K562 (cell line): ENCODE measurements around the gene VWF. TPM values are rescaled to one million over a fixed set of nuclear protein-coding genes. Genes with fewer than 3 reads are reported as not detected.

Experiments used
- ATAC-seq: fragments of 200-7000 bp; cut with Tn5 transposase; 3 replicates; pipeline ENCODE4 v1.9.1; 2020; ENCODE audit warnings: moderate library complexity
- BruUV-seq: library from RNA; stranded (reverse); fragments of 400-500 nt; replicated peaks from 2 replicates; lab custom pipeline; 2021; lab: Mats Ljungman, UMichigan
- CTCF ChIA-PET: fragments of 300-600 bp; formaldehyde crosslinking; extraction: SDS; loops from one replicate; lab custom pipeline; 2021; ENCODE audit warnings: low intra/inter-chr PET ratio; lab: Yijun Ruan, JAX
- POLR2A ChIA-PET: fragments of 300-600, 350-650 bp; sonication (Branson Sonifier 250); formaldehyde crosslinking; extraction: SDS; loops from one replicate; lab custom pipeline; 2021; ENCODE audit warnings: antibody characterized with exemption, inconsistent platforms; lab: Yijun Ruan, JAX
- DNase-seq, 4 experiments: peaks; one replicate each; pipeline versions ENCODE4 v3.0.0 to v3.0.0-alpha.2; 2011 to 2018; ENCODE audit warnings: low spot score in 3 of 4, mixed read lengths in 3 of 4; ENCODE audit errors: extremely low read depth in 1 of 4
- FAIRE-seq: peaks from 2 replicates; lab custom pipeline; 2011; peaks lifted over from hg19 to GRCh38; lab: Jason Lieb, UNC
- H2AFZ ChIP-seq: 2 replicates; pipeline ENCODE4 v1.6.0; 2011; ENCODE audit warnings: low read depth, low read length, control low read depth, inconsistent platforms
- H3K27ac ChIP-seq: fragments of 200-600 bp; 3 replicates; pipeline ENCODE4 v1.8.0; 2011; ENCODE audit warnings: low read depth, mild to moderate bottlenecking, control low read depth, inconsistent platforms, low read length, moderate library complexity, mixed read lengths; ENCODE audit errors: extremely low read depth
- H3K27me3 ChIP-seq, 2 experiments: fragments of 300-600 bp in 1 of 2; 2 replicates in 1 of 2; 3 replicates in 1 of 2; pipeline versions ENCODE4 v1.6.0 to v1.8.0; 2011; ENCODE audit warnings: inconsistent platforms in 2 of 2, low read length in 2 of 2, mild to moderate bottlenecking in 1 of 2, mixed read lengths in 1 of 2, moderate library complexity in 1 of 2; ENCODE audit not compliant: control insufficient read depth in 2 of 2, insufficient read depth in 2 of 2
- H3K36me3 ChIP-seq: fragments of 300-600 bp; 3 replicates; pipeline ENCODE4 v1.8.0; 2011; ENCODE audit warnings: mild to moderate bottlenecking, low read length, inconsistent platforms; ENCODE audit not compliant: control insufficient read depth, insufficient read depth
- H3K4me1 ChIP-seq, 2 experiments: fragments of 200-600 bp in 1 of 2; replicated peaks in 1 of 2; 2 replicates in 1 of 2; 3 replicates in 1 of 2; pipeline versions ENCODE4 v1.5.1 to v1.8.0; 2011; ENCODE audit warnings: inconsistent platforms in 2 of 2, low read length in 2 of 2, mild to moderate bottlenecking in 1 of 2, mixed read lengths in 1 of 2, moderate library complexity in 1 of 2; ENCODE audit not compliant: control insufficient read depth in 2 of 2, insufficient read depth in 2 of 2
- H3K4me2 ChIP-seq: 2 replicates; pipeline ENCODE4 v1.6.1; 2011; ENCODE audit warnings: low read length, control low read depth, inconsistent platforms, mixed read lengths; ENCODE audit not compliant: insufficient read depth
- H3K4me3 ChIP-seq: fragments of 200-600 bp; sonication (generic), shearing (Covaris generic); 2 replicates; pipeline ENCODE4 v1.5.1; 2016; ENCODE audit warnings: control low read depth, inconsistent platforms
- H3K79me2 ChIP-seq: fragments of 200-600 bp; 3 replicates; pipeline ENCODE4 v1.8.0; 2011; ENCODE audit warnings: low read length, inconsistent platforms; ENCODE audit not compliant: control insufficient read depth, insufficient read depth
- H3K9ac ChIP-seq, 2 experiments: 2 replicates each; pipeline versions ENCODE4 v1.6.0 to v1.6.1; 2011; ENCODE audit warnings: low read depth in 2 of 2, low read length in 2 of 2, control low read depth in 1 of 2, inconsistent platforms in 1 of 2, mild to moderate bottlenecking in 1 of 2, mixed read lengths in 1 of 2; ENCODE audit not compliant: insufficient read depth in 1 of 2
- H3K9me1 ChIP-seq: one replicate; pipeline ENCODE4 v1.6.0; 2011; ENCODE audit warnings: inconsistent platforms, mild to moderate bottlenecking, low read length, moderate library complexity; ENCODE audit not compliant: control insufficient read depth, insufficient read depth
- H3K9me3 ChIP-seq: replicated peaks from 2 replicates; pipeline ENCODE4 v1.5.1; 2011; ENCODE audit warnings: low read depth, low read length, inconsistent platforms; ENCODE audit not compliant: control insufficient read depth, insufficient read depth
- H4K20me1 ChIP-seq: replicated peaks from 2 replicates; pipeline ENCODE4 v1.6.1; 2011; ENCODE audit warnings: low read length, inconsistent platforms, mixed read lengths; ENCODE audit not compliant: control insufficient read depth, insufficient read depth
- KDM1A ChIP-seq, 2 experiments: fragments of 450-650 bp; IDR thresholded peaks; 2 replicates each; pipeline ENCODE4 v1.6.1; 2016; ENCODE audit warnings: mild to moderate bottlenecking in 2 of 2
- RFX1 ChIP-seq: fragments of 450-650 bp; IDR thresholded peaks from 2 replicates; pipeline ENCODE4 v1.6.1; 2016; ENCODE audit warnings: mild to moderate bottlenecking, moderate library complexity
- SAFB ChIP-seq: fragments of 200-400 bp; formaldehyde crosslinking; IDR thresholded peaks from 2 replicates; pipeline ENCODE4 v1.6.1; 2017; ENCODE audit warnings: low read depth, low read length, borderline replicate concordance
- SMAD3 ChIP-seq: fragments of 450-650 bp; formaldehyde crosslinking; conservative IDR thresholded peaks from 2 replicates; pipeline ENCODE4 v1.4.0; 2020; ENCODE audit warnings: mild to moderate bottlenecking
- TEAD4 ChIP-seq, 2 experiments: sonication (generic) in 1 of 2; formaldehyde crosslinking in 1 of 2; IDR thresholded peaks; 2 replicates each; pipeline versions ENCODE4 v1.6.1 to v1.8.0; 2012 to 2022; ENCODE audit warnings: borderline replicate concordance in 1 of 2, inconsistent platforms in 1 of 2, low read length in 1 of 2, mild to moderate bottlenecking in 1 of 2, missing genetic modification reagents in 1 of 2
- ZBED1 ChIP-seq: IDR thresholded peaks from 2 replicates; pipeline ENCODE4 v1.6.1; 2014
- ZNF146 ChIP-seq: IDR thresholded peaks from one replicate; pipeline ENCODE4 v1.6.1; 2018; ENCODE audit warnings: missing compliant biosample characterization; ENCODE audit not compliant: unreplicated experiment
- ZNF263 ChIP-seq: sonication (generic); formaldehyde crosslinking; IDR thresholded peaks from 2 replicates; pipeline ENCODE4 v1.8.0; 2022; ENCODE audit warnings: mild to moderate bottlenecking, missing genetic modification reagents, borderline replicate concordance
- ZNF780A ChIP-seq: fragments of 250-450 bp; sonication (Bioruptor Pico); IDR thresholded peaks from 2 replicates; pipeline ENCODE4 v1.5.0; 2021; ENCODE audit warnings: mild to moderate bottlenecking
- WGBS: fragments of 100-300 bp; shearing (Covaris generic); methylation state at CpG from one replicate; pipeline ENCODE4 v1.1.6; 2016; ENCODE audit warnings: low coverage, mixed read lengths; ENCODE audit not compliant: insufficient coverage; ENCODE audit errors: missing lambda C conversion rate; 5-methylcytosine and 5-hydroxymethylcytosine counted together
- in situ Hi-C: fragments of 300-500 bp; cut with MboI; formaldehyde crosslinking; loops from 4 replicates; pipeline ENCODE4 v1.15.0; 2018; ENCODE audit warnings: inconsistent platforms, mixed read lengths
- intact Hi-C: fragments of 100-400 bp; cut with micrococcal nuclease; formaldehyde crosslinking; loops from 2 replicates; pipeline ENCODE4 v1.14.2; 2022
- polyA plus RNA-seq, 8 experiments: library from polyadenylated mRNA; depleted of rRNA in 4 of 8; stranded (reverse) in 5 of 8; unstranded in 3 of 8; fragments of >200 nt; fragmentation: Nextera tagmentation in 2 of 8; fragmentation: Illumina TruSeq in 1 of 8; extraction: Ambion mirVana in 2 of 8; extraction: Trizol in 1 of 8; gene quantifications; 2 replicates each; pipeline versions ENCODE4 v1.2.1 to v1.2.3, GENCODE V29; 2011 to 2014; ENCODE audit warnings: inconsistent platforms in 1 of 8, missing spikeins in 1 of 8
- total RNA-seq, 7 experiments: library from RNA; depleted of rRNA in 6 of 7; stranded (reverse); fragments of >200 nt in 6 of 7; fragmentation: Illumina TruSeq in 2 of 7; extraction: Trizol in 2 of 7; gene quantifications; 2 replicates each; pipeline versions ENCODE4 v1.2.1 to v1.2.3, GENCODE V29; 2011 to 2021; ENCODE audit warnings: low replicate concordance in 1 of 7
- TF ChIP-seq, protein P1 (sequence below): fragments of 450-650 bp; IDR thresholded peaks from 2 replicates; pipeline ENCODE4 v1.6.1; 2014; ENCODE audit warnings: low read depth, mild to moderate bottlenecking, moderate library complexity, borderline replicate concordance
- TF ChIP-seq, protein P2 (sequence below): fragments of 450-650 bp; formaldehyde crosslinking; conservative IDR thresholded peaks from 2 replicates; pipeline ENCODE4 v1.4.0; 2022; ENCODE audit warnings: mild to moderate bottlenecking, missing genetic modification characterization

The VWF gene
- total and polyA plus RNA-seq, 9 of the 15 experiments (the other 6 are each of a cell fraction or from before 2014, with no cell fraction given): 0.53 TPM; not detected in 8

GRCh38 chr12:6052940-6053329, 71.5 kb downstream of the VWF start:
- no peaks in the 10 kb centered on the region for H3K36me3 ChIP-seq
- no peak overlapping the region for H3K27ac ChIP-seq
- ChIA-PET POLR2A (interaction anchor here (0.8 kb wide), 1 partner anchor 145 kb away, joined by 3 read pairs; no protein-coding TSS in a partner anchor), CTCF (no interaction called here)
- ATAC-seq: no peak
- H4K20me1 ChIP-seq: no peaks in the 10 kb centered on the region
- H3K79me2 ChIP-seq: no peaks in the 10 kb centered on the region
- intact Hi-C loops (no loop called here), in situ Hi-C loops (loop anchor here (25.0 kb wide), 1 partner anchor 409 kb away; the partner anchor contains the start of genes TAPBPL and VAMP1)
- H2AFZ ChIP-seq: no peak overlapping the region
- FAIRE-seq: no peak
- no peaks in the 10 kb centered on the region for H3K9me1 ChIP-seq
- DNase-seq: no peak
- H3K4me3 ChIP-seq: no peak overlapping the region
- TF ChIP-seq, protein P1, sequence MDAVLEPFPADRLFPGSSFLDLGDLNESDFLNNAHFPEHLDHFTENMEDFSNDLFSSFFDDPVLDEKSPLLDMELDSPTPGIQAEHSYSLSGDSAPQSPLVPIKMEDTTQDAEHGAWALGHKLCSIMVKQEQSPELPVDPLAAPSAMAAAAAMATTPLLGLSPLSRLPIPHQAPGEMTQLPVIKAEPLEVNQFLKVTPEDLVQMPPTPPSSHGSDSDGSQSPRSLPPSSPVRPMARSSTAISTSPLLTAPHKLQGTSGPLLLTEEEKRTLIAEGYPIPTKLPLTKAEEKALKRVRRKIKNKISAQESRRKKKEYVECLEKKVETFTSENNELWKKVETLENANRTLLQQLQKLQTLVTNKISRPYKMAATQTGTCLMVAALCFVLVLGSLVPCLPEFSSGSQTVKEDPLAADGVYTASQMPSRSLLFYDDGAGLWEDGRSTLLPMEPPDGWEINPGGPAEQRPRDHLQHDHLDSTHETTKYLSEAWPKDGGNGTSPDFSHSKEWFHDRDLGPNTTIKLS: no peak
- TF ChIP-seq TEAD4 (IDR thresholded peaks at IDR 0.05; ENCODE audit: low read length) (no peak), TEAD4 (CRISPR knock-in tag; IDR thresholded peaks at IDR 0.05; ENCODE audit: borderline replicate concordance) (no peak), SMAD3 (no peak), ZNF780A (CRISPR knock-in tag) (no peak), KDM1A (IDR thresholded peaks at IDR 0.05) (no peak), ZNF146 (no peak), RFX1 (no peak), ZNF263 (CRISPR knock-in tag) (no peak), ZBED1 (no peak), SAFB (no peak)
- TF ChIP-seq, protein P2, sequence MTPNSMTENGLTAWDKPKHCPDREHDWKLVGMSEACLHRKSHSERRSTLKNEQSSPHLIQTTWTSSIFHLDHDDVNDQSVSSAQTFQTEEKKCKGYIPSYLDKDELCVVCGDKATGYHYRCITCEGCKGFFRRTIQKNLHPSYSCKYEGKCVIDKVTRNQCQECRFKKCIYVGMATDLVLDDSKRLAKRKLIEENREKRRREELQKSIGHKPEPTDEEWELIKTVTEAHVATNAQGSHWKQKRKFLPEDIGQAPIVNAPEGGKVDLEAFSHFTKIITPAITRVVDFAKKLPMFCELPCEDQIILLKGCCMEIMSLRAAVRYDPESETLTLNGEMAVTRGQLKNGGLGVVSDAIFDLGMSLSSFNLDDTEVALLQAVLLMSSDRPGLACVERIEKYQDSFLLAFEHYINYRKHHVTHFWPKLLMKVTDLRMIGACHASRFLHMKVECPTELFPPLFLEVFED: no peak
- peaks cover 0 to 32% of the 10 kb centered on the region in 2 experiments; a peak in 2 of 5 replicates for H3K27me3 ChIP-seq
- 3% methylated on average over 4 of the region's 4 CpGs for WGBS
- no peaks in the 10 kb centered on the region for H3K9me3 ChIP-seq
- BruUV-seq: no TSS peak
- no peak overlapping the region for H3K4me2 ChIP-seq
- peaks cover 0 to 11% of the 10 kb centered on the region in 2 experiments; a peak in 2 of 5 replicates for H3K4me1 ChIP-seq
- H3K9ac ChIP-seq: no peak overlapping the region
